NCI-H2196 (cell line): ENCODE data around the gene TMEM121.

Experiments
- DNase-seq: peaks from one replicate; lab custom pipeline; 2025; ENCODE audit not compliant: unreplicated experiment; lab: John Stamatoyannopoulos, UW

The TMEM121 gene

GRCh38 chr14:105527826-105528585 lies 1.6 kb downstream of the TMEM121 start:
- DNase-seq = peak; percentile 63

GRCh38 chr14:105528586-105529318 lies 2.4 kb downstream of the TMEM121 start:
- DNase-seq = no peak

- DNase-seq = no peak
Observed at GRCh38 chr14:105529319-105529568, 2.9 kb downstream of the TMEM121 start.

- no peak for DNase-seq
Observed at GRCh38 chr14:105529569-105530284, 3.3 kb downstream of the TMEM121 start.

- no peak for DNase-seq
Observed at GRCh38 chr14:105530285-105531087, 4.1 kb downstream of the TMEM121 start.

- DNase-seq = no peak
Observed at GRCh38 chr14:105531088-105531893, 4.9 kb downstream of the TMEM121 start.

- no peak for DNase-seq
Observed at GRCh38 chr14:105531894-105532623, 5.7 kb downstream of the TMEM121 start.

- no peak for DNase-seq
Observed at GRCh38 chr14:105532735-105533141, 6.4 kb downstream of the TMEM121 start.

GRCh38 chr14:105533391-105533790 lies 7.0 kb downstream of the TMEM121 start:
- DNase-seq = no peak

GRCh38 chr14:105533811-105534498 lies 7.6 kb downstream of the TMEM121 start:
- no peak for DNase-seq

GRCh38 chr14:105534586-105534985 lies 8.2 kb downstream of the TMEM121 start:
- no peak for DNase-seq

- no peak for DNase-seq
Observed at GRCh38 chr14:105536051-105536450, 9.7 kb downstream of the TMEM121 start.

- no peak for DNase-seq
Observed at GRCh38 chr14:105536691-105537579, 10.6 kb downstream of the TMEM121 start.

- DNase-seq = peak; percentile 28
Observed at GRCh38 chr14:105537580-105538474, 11.4 kb downstream of the TMEM121 start.

GRCh38 chr14:105538481-105539049 lies 12.2 kb downstream of the TMEM121 start:
- DNase-seq = no peak

GRCh38 chr14:105540811-105541210 lies 14.4 kb downstream of the TMEM121 start:
- DNase-seq = no peak
